GM23338 (cell line): ENCODE measurements around the gene SUN2. TPM values are rescaled to one million over a fixed set of nuclear protein-coding genes. Genes with fewer than 3 reads are reported as not detected.

Source experiments
- ATAC-seq: fragments of 200-7000 bp; cut with Tn5 transposase; 3 replicates; pipeline ENCODE4 v1.9.1; 2020
- DNase-seq: peaks from one replicate; pipeline ENCODE4 v3.0.0-alpha.2; 2015; ENCODE audit warnings: low spot score
- H2AFZ ChIP-seq: fragments of 200-600 bp; sonication (generic); 2 replicates; pipeline ENCODE4 v1.8.0; 2016; ENCODE audit warnings: antibody characterized with exemption, mild to moderate bottlenecking, moderate library complexity
- H3F3A ChIP-seq: fragments of 200-600 bp; sonication (generic); replicated peaks from 2 replicates; pipeline ENCODE4 v1.8.0; 2017; ENCODE audit warnings: antibody characterized with exemption, mixed run types, low read depth
- H3K27ac ChIP-seq: fragments of 200-600 bp; sonication (generic); 2 replicates; pipeline ENCODE4 v1.6.1; 2016; ENCODE audit warnings: low read depth
- H3K27me3 ChIP-seq: fragments of 200-600 bp; sonication (generic); 2 replicates; pipeline ENCODE4 v1.8.0; 2016; ENCODE audit warnings: mild to moderate bottlenecking, mixed run types, moderate library complexity; ENCODE audit not compliant: insufficient read depth
- H3K36me3 ChIP-seq: fragments of 200-600 bp; sonication (generic); 2 replicates; pipeline ENCODE4 v1.8.0; 2016; ENCODE audit warnings: mild to moderate bottlenecking; ENCODE audit not compliant: insufficient read depth
- H3K4me1 ChIP-seq: fragments of 200-600 bp; sonication (generic); 2 replicates; pipeline ENCODE4 v1.8.0; 2016; ENCODE audit warnings: mild to moderate bottlenecking, moderate library complexity; ENCODE audit not compliant: insufficient read depth
- H3K4me2 ChIP-seq: fragments of 200-600 bp; sonication (generic); 2 replicates; pipeline ENCODE4 v1.7.1; 2017; ENCODE audit warnings: mixed run types
- H3K4me3 ChIP-seq: fragments of 200-600 bp; sonication (generic); 2 replicates; pipeline ENCODE4 v1.6.1; 2016; ENCODE audit warnings: mixed run types
- H3K79me2 ChIP-seq: fragments of 200-600 bp; sonication (generic); replicated peaks from 2 replicates; pipeline ENCODE4 v1.8.0; 2017; ENCODE audit warnings: mild to moderate bottlenecking; ENCODE audit not compliant: insufficient read depth
- H3K9me2 ChIP-seq: fragments of 200-600 bp; sonication (generic); 2 replicates; pipeline ENCODE4 v1.8.0; 2017; ENCODE audit not compliant: insufficient read depth
- H4K20me1 ChIP-seq: fragments of 200-600 bp; sonication (generic); replicated peaks from 2 replicates; pipeline ENCODE4 v1.8.0; 2017; ENCODE audit warnings: mild to moderate bottlenecking; ENCODE audit not compliant: insufficient read depth
- H3K27ac Mint-ChIP-seq: 2 replicates; pipeline ENCODE4 v1.8.0; 2020; ENCODE audit warnings: inconsistent platforms, mild to moderate bottlenecking, moderate library complexity, mixed read lengths
- H3K27me3 Mint-ChIP-seq: 3 replicates; pipeline ENCODE4 v1.8.0; 2022; ENCODE audit warnings: low read depth, mild to moderate bottlenecking, moderate library complexity, mixed read lengths, inconsistent platforms; ENCODE audit not compliant: insufficient read depth, poor library complexity
- H3K36me3 Mint-ChIP-seq: 3 replicates; pipeline ENCODE4 v1.8.0; 2021; ENCODE audit warnings: low read depth, mild to moderate bottlenecking, inconsistent platforms, moderate library complexity, mixed read lengths
- H3K4me1 Mint-ChIP-seq: 3 replicates; pipeline ENCODE4 v1.8.0; 2020; ENCODE audit warnings: mild to moderate bottlenecking, inconsistent platforms, mixed read lengths
- H3K4me3 Mint-ChIP-seq: 3 replicates; pipeline ENCODE4 v1.8.0; 2021; ENCODE audit warnings: moderate library complexity, mild to moderate bottlenecking, inconsistent platforms, mixed read lengths
- H3K9me3 Mint-ChIP-seq: 3 replicates; pipeline ENCODE4 v1.8.0; 2020; ENCODE audit warnings: moderate library complexity, mild to moderate bottlenecking, inconsistent platforms, mixed read lengths
- CREB1 ChIP-seq: fragments of 250-450 bp; sonication (Bioruptor Pico); IDR thresholded peaks from 2 replicates; pipeline ENCODE4 v1.5.0; 2020; ENCODE audit warnings: low read depth, mild to moderate bottlenecking, moderate library complexity
- CTCF ChIP-seq, 2 experiments: fragments of 200-600 bp in 1 of 2; sonication (generic) in 1 of 2; conservative IDR thresholded peaks; 2 replicates each; pipeline versions ENCODE4 v1.5.1 to v1.6.1; 2016 to 2017; ENCODE audit warnings: antibody characterized with exemption in 2 of 2, low read depth in 2 of 2, mild to moderate bottlenecking in 2 of 2, moderate library complexity in 1 of 2
- ETS1 ChIP-seq: IDR thresholded peaks from 2 replicates; pipeline ENCODE4 v1.6.1; 2016; ENCODE audit warnings: antibody characterized with exemption
- EZH2 ChIP-seq: fragments of 200-600 bp; sonication (generic); IDR thresholded peaks from one replicate; pipeline ENCODE4 v1.8.0; 2017; ENCODE audit warnings: antibody characterized with exemption, mild to moderate bottlenecking, low read depth; ENCODE audit not compliant: unreplicated experiment
- EZH2phosphoT487 ChIP-seq: fragments of 200-600 bp; sonication (generic); IDR thresholded peaks from one replicate; pipeline ENCODE4 v1.8.1; 2018; ENCODE audit warnings: antibody characterized with exemption; ENCODE audit not compliant: unreplicated experiment
- JUNB ChIP-seq: IDR thresholded peaks from one replicate; pipeline ENCODE4 v1.6.1; 2016; ENCODE audit warnings: antibody characterized with exemption; ENCODE audit not compliant: unreplicated experiment
- NANOG ChIP-seq: IDR thresholded peaks from 2 replicates; pipeline ENCODE4 v1.6.1; 2016; ENCODE audit warnings: antibody characterized with exemption, borderline replicate concordance
- REST ChIP-seq: IDR thresholded peaks from one replicate; pipeline ENCODE4 v1.6.1; 2018; ENCODE audit warnings: antibody characterized with exemption; ENCODE audit not compliant: unreplicated experiment
- STAT1 ChIP-seq: IDR thresholded peaks from one replicate; pipeline ENCODE4 v1.6.1; 2016; ENCODE audit warnings: antibody characterized with exemption; ENCODE audit not compliant: unreplicated experiment
- ZNF114 ChIP-seq: fragments of 250-450 bp; sonication (Bioruptor Pico); IDR thresholded peaks from 2 replicates; pipeline ENCODE4 v1.5.0; 2020; ENCODE audit warnings: mild to moderate bottlenecking, moderate library complexity
- ZNF331 ChIP-seq: fragments of 250-450 bp; sonication (Bioruptor Pico); IDR thresholded peaks from 2 replicates; pipeline ENCODE4 v1.5.0; 2020; ENCODE audit warnings: low read depth, mild to moderate bottlenecking, moderate library complexity
- ZNF462 ChIP-seq: fragments of 250-450 bp; sonication (Bioruptor Pico); IDR thresholded peaks from 2 replicates; pipeline ENCODE4 v1.5.0; 2020; ENCODE audit warnings: mild to moderate bottlenecking, moderate library complexity
- polyA plus RNA-seq: library from polyadenylated mRNA; unstranded; fragments of >200 nt; fragmentation: Nextera tagmentation; extraction: Ambion mirVana; gene quantifications from 2 replicates; pipeline ENCODE4 v1.2.1, GENCODE V29; 2016
- total RNA-seq: library from RNA; depleted of rRNA; stranded (reverse); fragments of >200 nt; shearing (Covaris generic); gene quantifications from 2 replicates; pipeline ENCODE4 v1.2.3, GENCODE V29; 2014

SUN2 gene
- total and polyA plus RNA-seq, 2 experiments from 2014 or later = 7.2 to 17.6 TPM

- Histone ChIP-seq H3K4me3 (no peak overlapping the region), H3K79me2 (no peaks in the 10 kb centered on the region; the same call in 1 of the 2 replicates), H2AFZ (no peak overlapping the region), H3K27ac (no peak overlapping the region), H3K4me1 (no peaks in the 10 kb centered on the region), H3F3A (no peaks in the 10 kb centered on the region), H3K36me3 (peaks cover 52% of the 10 kb centered on the region), H4K20me1 (peaks cover 9% of the 10 kb centered on the region; the same call in 1 of the 2 replicates), H3K4me2 (no peak overlapping the region), H3K9me2 (no peaks in the 10 kb centered on the region), H3K27me3 (no peaks in the 10 kb centered on the region)
- Mint-ChIP-seq H3K27ac (no peak overlapping the region), H3K36me3 (peaks cover 90% of the 10 kb centered on the region), H3K9me3 (no peaks in the 10 kb centered on the region), H3K4me3 (no peak overlapping the region), H3K27me3 (peaks cover 5% of the 10 kb centered on the region), H3K4me1 (no peaks in the 10 kb centered on the region; the same call in 2 of the 3 replicates)
- TF ChIP-seq STAT1 = no peak
- no peak for TF ChIP-seq ETS1
- TF ChIP-seq ZNF462 (CRISPR knock-in tag) = no peak
- no peak for TF ChIP-seq ZNF331
- no peak for TF ChIP-seq CREB1 (CRISPR knock-in tag)
- TF ChIP-seq ZNF114 (CRISPR knock-in tag) = no peak
- TF ChIP-seq JUNB = no peak
- TF ChIP-seq NANOG = no peak
- TF ChIP-seq EZH2 = no peak
- no peak for TF ChIP-seq EZH2phosphoT487
- TF ChIP-seq REST = no peak
- TF ChIP-seq CTCF (conservative IDR thresholded peaks at IDR 0.05; ENCODE audit: low read depth in 2 of 2) = no peak
- ATAC-seq (no peak), DNase-seq (no peak)
Observed at GRCh38 chr22:38727123-38727522, 28.7 kb downstream of the SUN2 start.
